ENCODE measurements around the gene CSF1.

The CSF1 gene

GRCh38 chr1:109894823-109895719, 15.6 kb upstream of the CSF1 start:
- no peaks in the 10 kb centered on the region for H3K27me3 ChIP-seq (ENCODE audit: low read depth, low read length)
- H3K27ac ChIP-seq (ENCODE audit: low read length): no peak overlapping the region
- no peaks in the 10 kb centered on the region for H3K9me3 ChIP-seq (ENCODE audit: control insufficient read depth in 1 of 2, low read length in 2 of 2)
- H3K4me1 ChIP-seq (ENCODE audit: control insufficient read depth in 1 of 2, insufficient read depth in 2 of 2, low read length in 2 of 2): peaks cover 14 to 15% of the 10 kb centered on the region in 2 donors
- no peaks in the 10 kb centered on the region for H3K36me3 ChIP-seq (ENCODE audit: control insufficient read depth in 1 of 2, insufficient read depth in 2 of 2, low read length in 2 of 2)
- H3K4me3 ChIP-seq (ENCODE audit: low read depth in 1 of 2, low read length in 2 of 2): no peak overlapping the region

- Histone ChIP-seq H3K9me3 (ENCODE audit: control insufficient read depth in 1 of 2, low read length in 2 of 2) (no peaks in the 10 kb centered on the region), H3K4me3 (ENCODE audit: low read depth in 1 of 2, low read length in 2 of 2) (no peak overlapping the region), H3K36me3 (ENCODE audit: control insufficient read depth in 1 of 2, insufficient read depth in 2 of 2, low read length in 2 of 2) (no peaks in the 10 kb centered on the region), H3K27me3 (ENCODE audit: low read depth, low read length) (no peaks in the 10 kb centered on the region), H3K27ac (ENCODE audit: low read length) (no peak overlapping the region), H3K4me1 (ENCODE audit: control insufficient read depth in 1 of 2, insufficient read depth in 2 of 2, low read length in 2 of 2) (peaks cover 14 to 15% of the 10 kb centered on the region in 2 donors)
Observed at GRCh38 chr1:109895720-109896504, 14.7 kb upstream of the CSF1 start.

DNA sequence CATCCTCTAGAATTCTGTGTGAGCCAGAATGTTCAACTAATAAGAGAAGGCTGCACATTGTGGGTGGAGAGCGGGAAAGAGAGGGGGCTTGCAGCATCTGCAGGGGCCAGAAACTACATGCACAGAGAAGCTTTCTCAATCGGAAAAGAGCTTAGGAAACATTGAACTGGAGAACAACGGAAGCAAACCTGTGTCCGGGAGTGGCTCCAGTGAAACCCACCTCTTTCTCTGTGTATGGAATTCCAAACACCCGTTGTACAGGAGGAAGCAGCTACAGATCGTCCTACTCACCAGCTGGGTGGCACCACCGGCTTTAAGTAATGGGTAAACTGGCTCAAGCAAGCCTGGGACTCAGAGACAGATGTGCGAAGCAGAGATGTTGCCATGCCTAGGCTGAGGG, 14.0 kb upstream of the CSF1 start:
- Histone ChIP-seq H3K27ac (ENCODE audit: low read length) (no peak overlapping the region), H3K4me1 (ENCODE audit: control insufficient read depth in 1 of 2, insufficient read depth in 2 of 2, low read length in 2 of 2) (peaks cover 14 to 15% of the 10 kb centered on the region in 2 donors)

DNA sequence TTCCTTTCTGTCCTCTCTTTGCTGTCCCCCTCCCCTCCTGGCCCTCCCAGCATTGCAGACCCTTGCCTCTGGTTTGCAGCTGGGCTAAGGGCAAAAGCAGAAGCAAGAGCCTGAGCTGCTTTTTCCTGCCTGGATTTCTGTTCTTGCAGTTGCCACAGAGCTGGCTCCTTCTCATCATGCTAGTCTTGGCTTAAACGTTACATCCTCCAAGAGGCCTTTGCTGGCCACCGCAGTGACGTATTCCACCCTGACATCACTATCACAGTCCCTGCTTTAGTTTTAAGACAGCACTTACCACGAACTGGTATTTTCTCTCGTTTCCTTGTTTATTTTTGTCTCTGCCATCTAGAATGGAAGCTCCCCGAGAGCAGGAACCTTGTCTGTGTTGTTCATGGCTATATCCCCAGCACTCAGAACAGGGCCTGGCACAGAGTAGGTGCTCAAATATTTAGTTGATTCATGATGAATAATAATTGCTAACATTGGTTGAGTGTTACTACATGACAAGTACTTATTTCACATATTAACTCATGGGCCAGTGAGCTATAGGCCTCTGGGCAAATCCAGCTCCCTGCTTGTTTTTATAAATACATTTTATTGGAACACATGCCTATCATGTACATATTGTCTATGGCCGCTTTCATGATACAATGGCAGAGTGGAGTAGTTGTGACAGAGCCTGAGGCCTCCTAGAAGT, 13.2 kb upstream of the CSF1 start:
- Histone ChIP-seq H3K9me3 (ENCODE audit: control insufficient read depth in 1 of 2, low read length in 2 of 2) (no peaks in the 10 kb centered on the region), H3K36me3 (ENCODE audit: control insufficient read depth in 1 of 2, insufficient read depth in 2 of 2, low read length in 2 of 2) (no peaks in the 10 kb centered on the region), H3K27me3 (ENCODE audit: low read depth, low read length) (no peaks in the 10 kb centered on the region), H3K4me3 (ENCODE audit: low read depth in 1 of 2, low read length in 2 of 2) (no peak overlapping the region), H3K27ac (ENCODE audit: low read length) (no peak overlapping the region), H3K4me1 (ENCODE audit: control insufficient read depth in 1 of 2, insufficient read depth in 2 of 2, low read length in 2 of 2) (peaks cover 8 to 10% of the 10 kb centered on the region in 2 donors)

More for the DNA sequence above, 14.0 kb upstream of the CSF1 start:
- H3K4me3 ChIP-seq (ENCODE audit: low read depth in 1 of 2, low read length in 2 of 2): no peak overlapping the region
- no peaks in the 10 kb centered on the region for H3K27me3 ChIP-seq (ENCODE audit: low read depth, low read length)
- no peaks in the 10 kb centered on the region for H3K36me3 ChIP-seq (ENCODE audit: control insufficient read depth in 1 of 2, insufficient read depth in 2 of 2, low read length in 2 of 2)
- H3K9me3 ChIP-seq (ENCODE audit: control insufficient read depth in 1 of 2, low read length in 2 of 2): no peaks in the 10 kb centered on the region

DNA sequence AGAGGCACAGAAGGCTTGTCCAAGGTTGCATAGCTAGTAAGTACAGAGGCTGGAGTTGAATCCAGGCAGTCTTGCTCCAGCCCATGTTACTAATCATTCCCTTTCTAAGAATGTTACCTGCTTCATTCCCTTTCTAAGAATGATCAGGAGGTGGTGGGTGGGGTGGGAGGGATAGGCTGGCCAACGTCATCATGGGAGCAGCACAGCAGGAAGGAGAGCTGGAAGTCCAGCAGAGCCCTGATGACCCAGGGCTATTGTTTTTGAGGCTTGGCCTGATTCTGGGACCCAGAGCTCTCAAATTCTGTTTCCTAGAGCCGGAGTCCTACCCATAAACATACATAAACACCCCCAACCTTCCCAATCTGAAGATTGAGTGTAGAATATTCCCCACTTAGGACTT, 11.8 kb upstream of the CSF1 start:
- H3K4me3 ChIP-seq (ENCODE audit: low read depth in 1 of 2, low read length in 2 of 2): no peak overlapping the region

GRCh38 chr1:109901141-109901523, 9.5 kb upstream of the CSF1 start:
- no peaks in the 10 kb centered on the region for H3K36me3 ChIP-seq (ENCODE audit: control insufficient read depth in 1 of 2, insufficient read depth in 2 of 2, low read length in 2 of 2)
- no peak overlapping the region for H3K27ac ChIP-seq (ENCODE audit: low read length)

More for the DNA sequence above, 11.8 kb upstream of the CSF1 start:
- no peaks in the 10 kb centered on the region for H3K27me3 ChIP-seq (ENCODE audit: low read depth, low read length)
- no peaks in the 10 kb centered on the region for H3K9me3 ChIP-seq (ENCODE audit: control insufficient read depth in 1 of 2, low read length in 2 of 2)
- no peak overlapping the region for H3K27ac ChIP-seq (ENCODE audit: low read length)
- H3K4me1 ChIP-seq (ENCODE audit: control insufficient read depth in 1 of 2, insufficient read depth in 2 of 2, low read length in 2 of 2): peaks cover 0 to 3% of the 10 kb centered on the region in 2 donors
- no peaks in the 10 kb centered on the region for H3K36me3 ChIP-seq (ENCODE audit: control insufficient read depth in 1 of 2, insufficient read depth in 2 of 2, low read length in 2 of 2)

GRCh38 chr1:109901524-109902145, 9.0 kb upstream of the CSF1 start:
- H3K4me1 ChIP-seq (ENCODE audit: control insufficient read depth in 1 of 2, insufficient read depth in 2 of 2, low read length in 2 of 2): peaks cover 1 to 2% of the 10 kb centered on the region in 2 donors
- H3K27ac ChIP-seq (ENCODE audit: low read length): no peak overlapping the region
- no peaks in the 10 kb centered on the region for H3K9me3 ChIP-seq (ENCODE audit: control insufficient read depth in 1 of 2, low read length in 2 of 2)

More at GRCh38 chr1:109901141-109901523, 9.5 kb upstream of the CSF1 start:
- Histone ChIP-seq H3K9me3 (ENCODE audit: control insufficient read depth in 1 of 2, low read length in 2 of 2) (no peaks in the 10 kb centered on the region), H3K27me3 (ENCODE audit: low read depth, low read length) (no peaks in the 10 kb centered on the region), H3K4me1 (ENCODE audit: control insufficient read depth in 1 of 2, insufficient read depth in 2 of 2, low read length in 2 of 2) (peaks cover 0 to 3% of the 10 kb centered on the region in 2 donors), H3K4me3 (ENCODE audit: low read depth in 1 of 2, low read length in 2 of 2) (no peak overlapping the region)

GRCh38 chr1:109902204-109902985, 8.3 kb upstream of the CSF1 start:
- H3K4me3 ChIP-seq (ENCODE audit: low read depth in 1 of 2, low read length in 2 of 2): no peak overlapping the region
- H3K27me3 ChIP-seq (ENCODE audit: low read depth, low read length): no peaks in the 10 kb centered on the region
- no peak overlapping the region for H3K27ac ChIP-seq (ENCODE audit: low read length)
- H3K36me3 ChIP-seq (ENCODE audit: control insufficient read depth in 1 of 2, insufficient read depth in 2 of 2, low read length in 2 of 2): no peaks in the 10 kb centered on the region
- peaks cover 0 to 6% of the 10 kb centered on the region in 2 donors for H3K4me1 ChIP-seq (ENCODE audit: control insufficient read depth in 1 of 2, insufficient read depth in 2 of 2, low read length in 2 of 2)
- H3K9me3 ChIP-seq (ENCODE audit: control insufficient read depth in 1 of 2, low read length in 2 of 2): no peaks in the 10 kb centered on the region

More at GRCh38 chr1:109901524-109902145, 9.0 kb upstream of the CSF1 start:
- Histone ChIP-seq H3K4me3 (ENCODE audit: low read depth in 1 of 2, low read length in 2 of 2) (no peak overlapping the region), H3K27me3 (ENCODE audit: low read depth, low read length) (no peaks in the 10 kb centered on the region), H3K36me3 (ENCODE audit: control insufficient read depth in 1 of 2, insufficient read depth in 2 of 2, low read length in 2 of 2) (no peaks in the 10 kb centered on the region)

DNA sequence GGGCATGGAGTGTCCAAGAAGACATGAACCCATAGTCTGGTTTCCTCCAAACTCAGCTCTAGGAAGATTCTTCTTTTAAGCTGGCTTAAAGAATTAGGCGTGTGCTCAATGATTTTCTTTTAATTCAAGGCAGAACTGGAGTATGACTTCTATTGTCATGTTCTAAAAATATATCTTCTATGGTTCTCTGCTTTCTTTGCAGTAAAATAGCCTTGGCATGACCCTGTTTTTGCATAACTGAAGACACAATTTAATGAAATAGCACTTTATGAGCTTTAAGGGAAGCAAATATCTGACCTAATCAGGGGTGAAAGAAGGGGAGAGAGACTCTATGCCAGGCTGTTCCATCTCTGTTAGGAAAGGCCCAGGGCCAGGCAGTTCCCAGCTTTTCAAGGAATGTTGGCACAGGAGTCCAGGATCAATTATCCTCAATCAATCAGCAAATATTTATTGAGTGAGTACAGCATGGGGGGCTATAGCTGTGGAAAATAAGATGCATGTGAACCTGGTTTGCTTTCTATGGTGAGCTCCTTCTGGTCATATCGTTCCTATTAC, 7.2 kb upstream of the CSF1 start:
- peaks cover 0 to 6% of the 10 kb centered on the region in 2 donors for H3K4me1 ChIP-seq (ENCODE audit: control insufficient read depth in 1 of 2, insufficient read depth in 2 of 2, low read length in 2 of 2)
- H3K27ac ChIP-seq (ENCODE audit: low read length): no peak overlapping the region

More for the DNA sequence above, 7.2 kb upstream of the CSF1 start:
- Histone ChIP-seq H3K9me3 (ENCODE audit: control insufficient read depth in 1 of 2, low read length in 2 of 2) (no peaks in the 10 kb centered on the region), H3K4me3 (ENCODE audit: low read depth in 1 of 2, low read length in 2 of 2) (no peak overlapping the region), H3K27me3 (ENCODE audit: low read depth, low read length) (no peaks in the 10 kb centered on the region), H3K36me3 (ENCODE audit: control insufficient read depth in 1 of 2, insufficient read depth in 2 of 2, low read length in 2 of 2) (no peaks in the 10 kb centered on the region)

All from muscle layer of duodenum (tissue), 2 donors.